Measurements from ENCODE around the gene ASTN1.

Gene ASTN1

GRCh38 chr1:176879784-176880620, 284.5 kb downstream of the ASTN1 start:
- no peak for DNase-seq (ENCODE audit: low read depth)

DNA sequence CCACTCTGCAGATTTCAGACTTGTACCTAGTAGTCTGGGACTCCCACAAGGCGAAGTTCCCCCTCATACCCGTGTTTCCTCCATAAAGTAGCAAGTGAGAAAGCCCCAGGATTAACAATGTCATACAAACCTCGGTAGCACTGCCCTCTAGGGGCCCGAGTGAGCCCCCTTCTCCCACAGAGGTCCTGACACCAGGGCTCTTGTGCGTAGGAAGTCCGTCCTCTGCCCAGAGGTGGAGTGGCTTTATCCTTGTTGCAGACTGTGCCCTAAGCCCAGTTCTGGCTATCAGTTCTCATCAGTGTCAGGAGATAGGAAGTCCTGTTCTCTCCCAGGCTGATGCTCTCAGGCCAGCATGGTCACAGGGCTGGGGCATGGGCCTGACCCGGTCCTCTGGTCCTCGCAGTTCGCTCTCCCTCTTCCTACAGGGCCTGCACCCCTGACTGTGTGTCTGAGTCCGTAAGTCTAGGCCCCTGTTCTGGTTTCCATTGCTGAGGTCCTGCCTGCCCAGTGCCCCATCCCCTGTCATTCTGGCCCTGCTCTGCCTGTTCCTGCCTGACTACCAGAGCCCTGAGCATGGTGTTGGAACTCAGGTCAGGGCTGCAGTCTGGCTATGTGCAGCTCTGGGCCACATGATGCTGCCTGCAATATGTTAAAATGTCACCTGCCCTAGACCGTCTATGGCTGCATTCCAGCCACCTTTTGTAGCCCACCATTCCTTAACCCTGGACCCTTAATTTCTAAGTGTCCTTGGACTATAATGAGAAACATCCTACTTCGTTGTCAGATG, 285.6 kb downstream of the ASTN1 start:
- DNase-seq (ENCODE audit: low read depth): peak; percentile 11

GRCh38 chr1:176877557-176877956, 287.0 kb downstream of the ASTN1 start:
- no peak for DNase-seq (ENCODE audit: low read depth)

- no peak for DNase-seq (ENCODE audit: low read depth)
These were observed 287.5 kb downstream of the ASTN1 start for GRCh38 chr1:176876966-176877515.

DNA sequence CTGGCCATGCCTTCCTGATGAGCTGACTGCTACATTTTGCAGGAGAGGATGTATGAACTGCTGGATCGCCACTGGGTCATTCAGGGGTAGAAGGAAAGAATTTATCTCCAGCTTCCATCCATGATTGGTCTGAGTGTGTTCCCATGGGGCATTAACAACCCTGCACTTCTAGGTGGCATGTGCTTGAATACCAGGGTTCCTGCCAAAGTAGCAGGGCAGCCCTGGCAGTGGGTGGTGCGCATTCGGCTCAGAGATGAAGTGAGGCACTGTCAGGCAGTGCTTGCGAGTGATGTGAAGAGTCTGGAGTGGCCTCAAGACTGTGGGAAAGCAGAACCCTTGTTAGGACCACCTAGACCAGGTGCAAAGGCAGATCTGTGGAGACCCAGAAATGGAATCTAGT, 294.9 kb downstream of the ASTN1 start:
- DNase-seq (ENCODE audit: low read depth): no peak

GRCh38 chr1:176866011-176866714, 298.3 kb downstream of the ASTN1 start:
- DNase-seq (ENCODE audit: low read depth): peak; percentile 39

DNA sequence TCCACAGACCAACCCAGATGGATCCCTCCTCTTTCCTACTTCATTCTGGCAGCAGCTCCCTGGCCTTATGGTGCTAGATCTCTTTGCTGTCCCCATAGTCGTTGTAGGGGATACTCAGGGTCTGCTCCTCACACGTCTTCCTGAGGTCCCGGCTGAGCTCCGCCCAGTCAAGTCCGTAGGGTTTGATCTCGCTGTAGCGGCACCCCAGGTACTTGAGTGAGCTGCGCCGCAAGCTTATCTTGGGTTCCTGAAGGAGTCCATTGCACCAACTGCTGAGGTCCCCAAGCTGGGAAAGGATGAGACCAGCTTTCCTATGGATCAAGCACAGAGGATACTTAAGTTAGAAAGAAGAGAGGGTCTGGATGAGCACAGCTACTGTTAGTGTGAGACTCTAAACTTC, 300.3 kb downstream of the ASTN1 start:
- no peak for DNase-seq (ENCODE audit: low read depth)

DNA sequence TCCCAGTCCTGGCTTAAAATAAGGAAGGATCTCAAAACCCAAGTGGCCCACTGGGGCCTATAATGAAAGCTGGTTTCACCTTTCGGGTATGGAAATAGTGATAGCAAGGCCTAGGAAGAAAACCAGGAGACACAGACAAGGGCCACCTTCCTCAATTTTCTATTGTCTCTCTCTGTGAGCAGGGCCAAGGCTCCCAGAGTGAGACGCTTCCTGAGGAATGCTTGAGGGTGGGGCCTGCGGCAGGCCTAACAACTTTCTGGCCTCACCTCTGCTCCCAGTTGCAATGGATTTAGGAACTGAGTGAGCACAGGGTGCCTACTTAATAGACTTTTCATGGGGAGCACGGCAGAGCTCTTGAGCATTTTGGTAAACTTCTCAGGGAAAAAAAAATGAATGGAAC, 300.9 kb downstream of the ASTN1 start:
- no peak for DNase-seq (ENCODE audit: low read depth)

GRCh38 chr1:176858433-176858916, 306.0 kb downstream of the ASTN1 start:
- no peak for DNase-seq (ENCODE audit: low read depth)

- peak; percentile 69 for DNase-seq (ENCODE audit: low read depth)
These were observed 306.9 kb downstream of the ASTN1 start for GRCh38 chr1:176857632-176858031.

DNA sequence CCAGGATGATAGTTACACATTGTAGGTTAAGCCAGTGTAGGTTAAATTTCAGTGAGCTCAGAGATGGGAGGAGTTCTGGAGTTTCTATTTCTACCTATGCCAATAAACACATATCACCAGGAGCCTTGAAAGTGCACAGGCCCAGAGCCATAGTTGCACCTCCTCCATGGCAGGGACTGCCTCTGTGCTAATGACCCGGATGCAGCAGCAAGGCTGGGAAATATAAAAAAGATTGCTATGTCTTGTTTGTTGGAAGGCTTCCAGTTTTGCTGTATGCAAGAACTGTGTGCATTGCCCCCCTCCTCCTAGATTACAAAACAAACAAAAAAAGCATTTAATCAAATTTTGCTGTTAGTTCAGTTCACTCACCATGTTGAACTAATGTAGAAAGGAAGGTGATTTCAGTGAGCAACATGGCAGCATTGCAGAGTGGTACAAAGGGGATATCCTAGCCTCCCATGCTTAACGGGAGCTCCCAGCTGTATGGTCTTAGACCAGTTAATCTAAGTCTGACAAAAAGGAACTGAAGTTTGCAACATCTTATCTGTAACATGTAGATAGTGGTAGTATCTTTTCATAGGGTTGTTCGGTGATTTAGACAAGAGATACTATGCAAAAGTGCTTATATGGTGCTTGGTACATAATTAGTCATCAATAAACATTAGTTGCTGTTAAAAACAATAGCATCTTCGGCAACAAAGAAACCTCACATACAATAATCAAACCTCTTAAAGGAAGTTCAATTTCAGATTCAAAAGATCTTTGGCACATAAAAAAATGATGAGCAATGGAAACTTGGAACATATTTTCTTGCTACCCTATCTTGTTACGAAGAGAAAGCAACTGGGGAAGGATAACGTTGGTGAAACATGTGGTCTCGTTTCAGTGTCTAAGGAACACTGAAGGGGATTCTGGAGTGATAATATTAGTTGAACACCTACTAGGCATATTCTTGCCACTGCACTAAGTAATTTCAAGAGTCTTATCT, 309.5 kb downstream of the ASTN1 start:
- no peak for DNase-seq (ENCODE audit: low read depth)

- no peak for DNase-seq (ENCODE audit: low read depth)
These were observed 310.4 kb downstream of the ASTN1 start for GRCh38 chr1:176854121-176854520.

DNA sequence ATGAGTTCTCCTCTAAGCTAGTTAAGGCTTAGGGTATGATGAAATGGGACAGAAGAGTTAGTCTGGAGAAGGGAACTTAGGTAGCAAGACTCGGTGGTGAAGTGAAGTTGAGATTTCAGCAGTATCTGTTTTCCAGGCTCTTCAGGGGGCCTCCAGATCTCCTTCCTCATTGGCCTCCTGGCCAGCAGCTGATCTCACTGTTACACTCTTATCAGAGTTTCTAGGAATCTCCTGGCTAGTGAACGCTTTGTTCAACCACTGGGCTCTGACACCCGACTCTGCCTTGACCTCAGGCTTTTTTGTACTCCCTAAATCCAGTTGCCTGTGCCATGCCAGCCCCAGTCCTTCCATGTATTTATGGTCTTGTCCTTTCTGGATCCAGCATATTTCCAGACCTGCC, 311.0 kb downstream of the ASTN1 start:
- DNase-seq (ENCODE audit: low read depth): no peak

- no peak for DNase-seq (ENCODE audit: low read depth)
These were observed 312.4 kb downstream of the ASTN1 start for GRCh38 chr1:176852124-176852523.

DNA sequence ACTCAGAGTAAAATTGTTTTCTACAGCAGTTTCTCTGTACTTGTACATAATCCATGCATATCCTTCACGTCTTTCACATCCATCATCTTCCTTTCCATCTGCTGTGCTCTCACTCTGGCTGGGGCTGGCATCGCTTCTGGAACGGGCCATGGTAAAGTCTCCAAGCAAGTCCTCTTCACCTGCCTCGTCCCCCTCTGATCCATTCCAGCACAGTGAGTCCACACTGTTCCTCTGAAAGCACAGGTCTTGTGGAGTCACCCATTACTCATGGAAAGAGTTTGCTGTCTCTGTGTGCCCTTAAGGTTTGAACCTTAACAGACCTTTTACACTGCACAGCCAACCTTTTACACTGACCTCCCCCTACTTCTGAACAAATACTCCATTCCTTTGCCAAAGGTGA, 313.6 kb downstream of the ASTN1 start:
- no peak for DNase-seq (ENCODE audit: low read depth)

DNA sequence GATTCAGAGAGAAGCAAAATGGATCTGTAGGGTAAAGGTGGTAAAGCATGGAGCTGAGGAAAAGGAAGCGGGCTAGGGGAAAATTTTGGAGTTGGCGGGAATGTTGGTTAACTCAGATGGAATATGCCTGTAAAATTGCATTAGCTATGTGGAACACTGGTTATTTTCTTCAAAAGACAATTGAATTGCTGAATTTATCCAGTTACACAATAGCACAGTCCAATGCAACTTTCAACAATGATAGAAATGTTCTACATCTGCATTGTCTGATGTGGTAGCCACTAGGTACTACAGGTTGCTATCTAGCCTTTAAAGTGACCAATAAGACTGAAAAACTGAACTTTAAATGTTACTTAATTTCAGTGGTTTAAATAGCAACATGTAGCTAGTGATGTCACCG, 315.2 kb downstream of the ASTN1 start:
- DNase-seq (ENCODE audit: low read depth): no peak

DNA sequence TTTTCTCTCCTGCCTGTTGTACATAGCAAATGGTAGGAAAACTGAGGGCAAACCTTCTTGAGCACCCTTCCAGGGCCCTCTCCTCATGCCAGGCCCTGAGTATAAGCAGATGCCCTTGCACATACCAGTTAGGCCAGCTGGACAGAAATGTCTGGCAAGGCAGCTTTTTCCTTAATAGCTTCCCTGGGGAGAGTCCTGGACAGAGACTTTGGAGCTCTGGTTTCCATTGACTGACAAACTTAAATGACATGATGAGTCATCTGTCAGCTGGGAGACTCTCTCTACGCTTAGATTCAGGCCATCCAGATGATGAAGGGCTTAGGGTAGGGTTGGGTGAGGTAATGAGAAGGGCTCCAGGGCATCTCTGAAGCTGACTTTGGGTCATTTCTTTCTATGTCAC, 317.5 kb downstream of the ASTN1 start:
- DNase-seq (ENCODE audit: low read depth): no peak

GRCh38 chr1:176843352-176844297, 320.9 kb downstream of the ASTN1 start:
- peak; percentile 53 for DNase-seq (ENCODE audit: low read depth)

DNA sequence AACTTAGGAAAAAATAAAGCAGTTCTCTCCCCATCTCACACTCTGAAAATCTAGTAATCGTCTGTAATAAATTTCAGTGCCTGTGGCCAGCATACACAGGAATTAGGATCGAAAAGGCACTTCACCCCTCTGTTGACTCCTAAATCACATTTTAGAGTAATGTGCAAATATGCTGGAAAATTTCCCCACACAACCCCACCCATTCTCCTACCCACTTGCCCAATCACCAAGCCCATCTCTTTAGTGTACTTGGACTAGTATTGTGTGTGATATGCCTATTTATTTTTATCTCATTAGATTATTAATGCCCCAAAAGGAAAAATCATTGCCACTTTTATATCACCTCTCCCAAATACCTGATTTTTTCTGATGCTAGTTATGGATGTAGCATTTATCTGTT, 323.3 kb downstream of the ASTN1 start:
- no peak for DNase-seq (ENCODE audit: low read depth)

- no peak for DNase-seq (ENCODE audit: low read depth)
These were observed 325.3 kb downstream of the ASTN1 start for GRCh38 chr1:176839216-176839615.
